GM18868 (cell line): ENCODE results near the gene ITPR2.
"Not testable (repeated sequence)": the region's sequence is repeated elsewhere in the genome, so short reads cannot be mapped to it uniquely, and the experiment has no call there.

Experiments used
- ATAC-seq: cut with Tn5 transposase; IDR thresholded peaks from one replicate; pipeline ENCODE4 v1.9.1; 2021; ENCODE audit warnings: mild to moderate bottlenecking, moderate library complexity; ENCODE audit not compliant: unreplicated experiment

ITPR2 gene

GRCh38 chr12:26767116-26767515, 65.9 kb downstream of the ITPR2 start:
- peak; percentile 65 for ATAC-seq

GRCh38 chr12:26762186-26762585, 70.8 kb downstream of the ITPR2 start:
- no peak for ATAC-seq

DNA sequence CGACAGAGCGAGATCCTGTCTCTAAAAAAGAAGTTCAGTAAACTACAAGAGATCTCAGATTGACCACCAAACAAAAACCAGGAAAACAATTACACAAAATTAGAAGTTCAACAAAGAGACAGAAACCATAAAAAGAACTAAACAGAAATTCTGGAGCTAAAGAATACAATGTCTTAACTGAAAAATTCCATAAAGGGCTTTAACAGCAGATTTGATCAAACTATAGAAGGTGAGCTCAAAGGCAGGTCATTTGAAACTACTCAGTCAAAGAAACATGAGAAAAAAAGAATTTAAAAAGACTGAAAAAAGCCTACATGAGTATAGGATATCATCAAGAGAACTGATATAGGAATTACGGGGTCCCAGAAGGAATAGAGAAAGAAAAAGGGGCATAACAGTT, 71.2 kb downstream of the ITPR2 start:
- ATAC-seq = no peak

- ATAC-seq = no peak
These were observed 72.2 kb downstream of the ITPR2 start for GRCh38 chr12:26760657-26761293.

DNA sequence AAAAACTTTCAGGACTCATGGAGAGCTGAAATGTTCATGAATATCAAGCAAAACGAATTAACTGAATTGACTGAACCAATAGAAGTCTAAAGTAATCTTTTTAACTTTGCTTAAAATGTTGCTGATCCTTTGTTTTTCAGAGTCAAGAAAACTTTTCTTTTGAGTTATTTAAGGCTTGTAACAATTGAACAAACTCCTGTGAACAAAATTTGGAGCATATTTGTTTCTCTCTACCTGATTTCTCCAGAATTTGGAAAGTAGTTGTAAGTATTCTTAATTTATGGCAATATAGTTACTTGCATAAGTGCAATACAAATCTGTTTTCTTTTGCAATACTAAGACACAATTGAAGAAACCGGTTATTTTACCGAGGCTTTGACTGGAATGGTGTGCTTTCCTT, 77.6 kb downstream of the ITPR2 start:
- ATAC-seq = not testable (repeated sequence)

DNA sequence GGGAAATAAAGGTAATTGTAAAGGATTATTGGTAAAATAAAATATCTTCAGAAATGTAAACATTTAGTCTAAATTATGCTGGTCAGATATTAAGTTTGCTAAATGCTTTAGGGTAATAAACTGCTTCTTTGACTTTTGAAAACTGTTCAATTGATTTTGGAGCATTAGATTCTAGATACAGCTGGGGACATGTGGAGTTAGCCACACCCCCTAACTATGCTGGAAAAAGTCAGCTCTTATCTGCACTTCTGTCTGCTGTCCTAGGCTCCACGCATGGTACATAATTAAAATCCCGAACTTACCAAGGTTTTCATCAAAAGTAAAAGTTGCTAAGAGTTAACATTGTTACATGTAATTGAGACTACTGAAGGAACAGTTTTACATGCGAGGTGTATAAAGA, 78.8 kb downstream of the ITPR2 start:
- ATAC-seq = no peak

DNA sequence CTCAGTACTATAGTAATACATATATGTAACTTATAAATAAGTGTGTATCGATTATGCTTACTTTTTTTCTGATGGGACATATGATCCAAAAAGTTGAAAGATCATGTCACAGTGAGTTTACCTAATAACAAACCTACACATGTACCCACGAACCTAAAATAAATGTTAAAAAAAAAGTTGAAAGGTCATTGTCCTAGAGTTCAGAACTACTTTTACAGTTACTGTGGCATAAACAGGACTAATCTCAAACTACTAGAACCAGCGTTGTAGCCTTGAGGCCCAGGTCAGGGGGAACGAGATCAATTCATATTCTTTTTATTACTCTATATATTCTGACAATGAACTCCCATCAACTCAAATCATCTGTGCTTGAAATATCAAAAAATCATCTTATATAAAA, 81.8 kb downstream of the ITPR2 start:
- no peak for ATAC-seq

GRCh38 chr12:26750531-26751175, 82.3 kb downstream of the ITPR2 start:
- ATAC-seq = peak; percentile 46

DNA sequence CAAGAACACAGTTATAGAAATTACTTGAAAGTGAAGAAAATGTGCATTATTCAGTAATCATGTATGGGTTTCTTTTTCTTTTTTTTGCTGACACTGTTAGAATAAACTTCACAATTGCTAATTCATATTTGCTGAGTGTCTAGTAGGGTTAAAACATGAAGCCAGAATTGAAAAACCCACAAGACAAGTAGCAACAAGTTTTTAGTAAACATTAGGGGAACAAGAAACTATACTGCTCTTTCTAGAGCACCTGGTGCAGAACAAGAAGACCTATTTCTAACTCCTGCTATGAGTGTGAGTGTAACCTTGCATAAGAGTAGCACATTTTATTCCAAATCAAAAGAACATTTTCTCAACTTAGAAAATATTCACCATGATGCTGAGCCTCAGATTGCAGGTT, 83.2 kb downstream of the ITPR2 start:
- peak; percentile 76 for ATAC-seq

DNA sequence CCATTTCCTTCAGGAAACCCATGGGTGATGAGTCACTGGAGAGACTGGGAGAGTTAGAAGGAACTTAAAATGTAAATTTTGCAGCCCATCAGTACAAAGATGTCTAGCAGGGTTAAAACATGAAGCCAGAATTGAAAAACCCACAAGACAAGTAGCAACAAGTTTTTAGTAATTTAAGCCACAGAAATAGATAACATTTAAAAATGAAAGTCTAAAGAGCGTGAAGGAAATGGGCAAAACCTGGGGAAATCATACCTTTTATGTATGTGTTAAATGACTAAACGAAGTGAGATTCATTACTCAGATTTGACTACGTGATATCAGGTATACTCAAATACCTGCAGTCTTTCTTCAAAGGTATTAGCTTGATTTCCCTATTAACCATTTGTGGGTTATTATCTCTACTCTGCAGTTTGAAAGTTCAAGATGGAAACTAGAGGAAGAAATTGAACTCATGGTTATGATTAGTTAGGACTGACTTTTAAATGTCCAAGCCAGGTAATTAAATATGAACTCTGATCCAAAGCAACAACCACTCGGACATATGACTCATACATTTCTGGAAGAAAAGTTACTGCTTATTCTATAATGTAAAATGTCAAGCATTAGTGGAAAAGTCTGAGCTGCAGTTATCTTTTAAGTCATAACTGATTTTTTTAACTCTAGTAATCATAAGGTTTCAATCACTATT, 84.1 kb downstream of the ITPR2 start:
- peak; percentile 49 for ATAC-seq

GRCh38 chr12:26748412-26748740, 84.6 kb downstream of the ITPR2 start:
- ATAC-seq = peak; percentile 3

DNA sequence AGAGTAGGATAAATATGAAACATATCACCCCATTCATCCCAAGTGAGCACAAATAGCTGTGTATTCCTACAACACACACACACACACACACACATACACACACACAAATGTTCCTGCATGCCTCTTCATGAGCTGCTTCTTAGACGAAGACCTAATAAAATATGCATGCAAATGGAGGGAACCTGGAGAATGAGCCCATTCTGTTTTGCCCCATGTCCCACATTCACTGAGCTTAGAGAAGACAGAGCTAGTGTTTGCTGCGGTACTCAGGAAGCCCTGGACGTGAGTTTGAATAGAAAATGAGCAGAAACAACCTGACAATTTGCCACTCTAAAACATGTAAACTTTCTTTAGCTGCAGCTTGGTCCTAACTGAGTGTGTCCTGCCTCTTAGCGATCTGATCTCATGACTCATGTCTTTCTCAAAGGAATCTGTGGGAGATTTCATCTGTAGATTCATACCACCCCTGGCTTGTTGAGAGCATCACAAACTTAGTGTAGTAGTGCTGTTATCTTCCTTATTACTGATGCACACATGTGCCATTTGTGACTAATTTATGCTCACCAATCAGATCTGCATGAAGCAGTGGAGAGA, 86.8 kb downstream of the ITPR2 start:
- no peak for ATAC-seq

DNA sequence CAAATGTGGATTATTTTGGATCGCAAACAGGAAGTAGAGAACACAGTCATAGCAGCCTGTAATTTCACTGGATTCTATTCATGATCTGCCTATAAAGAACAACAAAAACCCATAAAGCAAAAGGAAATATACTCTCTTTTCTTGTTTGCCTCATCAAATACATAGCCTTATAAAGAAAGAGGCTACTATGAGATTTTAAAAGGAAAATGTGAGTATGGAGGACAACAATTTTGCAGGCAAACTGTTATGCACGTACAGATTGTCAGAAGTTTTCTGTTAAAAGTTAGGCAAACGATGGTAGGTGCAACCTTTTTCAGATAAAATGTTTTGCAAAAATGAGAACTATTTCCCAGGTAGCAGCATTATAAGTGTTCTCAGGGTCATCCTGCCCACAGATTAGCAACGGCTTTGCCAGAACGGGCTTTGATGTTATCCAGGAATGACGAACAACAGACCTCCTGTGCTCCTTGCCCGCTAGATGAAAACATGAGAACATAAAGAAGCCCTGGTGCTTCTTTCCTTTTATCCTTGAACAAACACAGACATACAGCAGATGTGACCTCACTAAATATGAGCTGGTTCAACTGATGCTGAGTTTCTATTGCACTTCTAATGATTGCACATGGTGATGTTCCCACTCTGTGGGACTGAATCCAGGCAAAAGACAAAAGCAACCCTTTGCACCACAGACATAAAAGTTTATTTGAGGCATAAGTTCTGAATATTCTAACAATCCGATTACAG, 88.1 kb downstream of the ITPR2 start:
- no peak for ATAC-seq

GRCh38 chr12:26744042-26744626, 88.9 kb downstream of the ITPR2 start:
- no peak for ATAC-seq

- no peak for ATAC-seq
These were observed 91.3 kb downstream of the ITPR2 start for GRCh38 chr12:26741584-26742227.

DNA sequence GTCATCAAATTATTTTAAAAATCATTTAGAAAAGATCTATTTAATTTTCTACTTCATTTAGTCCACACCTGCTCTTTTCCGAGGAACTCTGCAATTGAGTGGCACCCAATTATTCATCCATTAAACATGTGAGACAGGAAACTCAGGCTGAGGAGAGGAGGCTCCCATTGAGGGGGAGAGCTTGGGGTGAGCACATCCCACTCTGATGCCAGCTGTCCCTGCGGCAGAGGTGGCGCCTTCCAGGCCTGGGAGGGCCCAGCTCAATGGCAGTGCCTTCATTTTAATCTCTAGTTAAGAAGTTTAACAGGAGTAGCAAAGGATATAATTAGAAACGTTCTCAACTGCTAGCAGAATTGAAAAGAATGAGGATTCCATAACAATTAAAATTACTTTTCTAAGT, 92.0 kb downstream of the ITPR2 start:
- ATAC-seq = no peak

- ATAC-seq = no peak
These were observed 92.6 kb downstream of the ITPR2 start for GRCh38 chr12:26740348-26740747.

DNA sequence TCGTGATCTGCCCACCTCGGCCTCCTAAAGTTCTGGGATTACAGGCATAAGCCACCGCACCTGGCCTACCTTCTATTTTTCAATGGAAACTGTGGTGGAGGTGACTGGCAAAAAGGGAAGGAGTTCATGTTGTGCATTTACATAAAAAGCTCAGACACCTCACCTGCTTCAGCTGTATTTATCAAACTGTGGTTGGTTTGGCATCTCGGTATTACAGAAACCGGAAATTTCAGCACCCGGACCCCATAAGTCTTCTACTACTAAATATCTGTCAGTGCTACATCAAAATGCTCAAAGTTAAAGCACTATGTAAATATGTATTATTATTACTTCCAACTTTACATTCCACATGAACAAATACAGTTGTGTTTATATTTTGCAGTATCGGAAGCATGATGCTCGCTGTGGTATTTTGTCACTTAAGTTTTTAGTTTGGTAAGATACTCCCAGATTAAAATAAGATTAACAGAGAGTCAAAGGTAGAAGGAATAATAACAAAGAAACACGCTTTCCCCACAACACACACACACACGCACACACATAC, 95.4 kb downstream of the ITPR2 start:
- ATAC-seq = no peak

DNA sequence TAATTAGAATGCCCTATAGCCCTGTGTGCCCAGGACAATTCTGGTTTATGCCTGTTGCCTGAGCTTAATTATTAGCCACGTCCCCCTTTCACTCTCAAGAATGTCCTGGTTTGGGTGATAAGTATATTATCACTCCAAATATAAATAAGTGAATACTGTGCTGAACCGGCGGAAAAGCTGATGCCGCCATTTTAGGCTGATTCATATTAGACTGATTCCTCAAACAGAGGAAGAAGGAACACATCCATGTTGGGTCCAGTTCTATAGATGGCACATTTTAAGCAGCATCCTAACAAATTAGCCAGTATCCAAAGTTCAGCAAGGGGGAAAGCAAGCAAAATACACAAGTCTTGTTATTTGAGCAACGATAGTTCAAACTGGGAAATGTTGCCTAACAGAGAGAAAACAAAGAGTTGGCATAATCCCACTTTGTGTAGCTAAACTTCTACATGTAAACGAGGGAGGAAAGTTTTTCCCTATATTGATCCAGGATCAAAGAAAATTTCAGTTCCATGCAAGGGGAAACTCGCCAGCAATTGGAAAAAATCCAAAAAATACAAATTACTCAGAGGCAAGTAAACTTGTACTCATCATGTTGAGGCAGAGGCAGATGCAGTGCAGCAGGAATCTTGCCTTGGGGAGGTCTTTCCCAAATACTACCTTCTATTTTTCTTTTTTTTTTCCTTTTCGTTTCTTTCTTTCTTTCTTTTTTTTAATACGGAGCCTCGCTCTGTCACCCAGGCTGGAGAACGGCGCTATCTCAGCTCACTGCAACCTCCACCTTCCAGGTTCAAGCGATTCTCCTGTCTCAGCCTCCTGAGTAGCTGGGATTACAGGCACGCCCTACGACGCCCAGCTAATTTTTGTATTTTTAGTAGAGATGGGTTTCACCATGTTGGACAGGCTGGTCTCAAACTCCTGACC, 96.2 kb downstream of the ITPR2 start:
- no peak for ATAC-seq
